A549 (cell line): ENCODE data around the gene BMPER. TPM values are rescaled to one million over a fixed set of nuclear protein-coding genes. Genes with fewer than 3 reads are reported as not detected.
A peak's percentile ranks its signal among the peaks of the same experiment; 100 is the strongest.

ENCODE experiments used
- ATAC-seq, 2 experiments: fragments of 200-7000 bp in 1 of 2; fragments of >200 bp in 1 of 2; cut with Nextera tagmentation in 1 of 2; cut with Tn5 transposase in 1 of 2; 3 replicates each; pipeline versions ENCODE4 v1.8.0 to v1.9.1; 2018 to 2020; ENCODE audit warnings: mild to moderate bottlenecking in 1 of 2, moderate library complexity in 1 of 2
- CTCF ChIA-PET: fragments of 300-600 bp; sonication (Branson Sonifier 250); formaldehyde crosslinking; extraction: SDS; loops from one replicate; lab custom pipeline; 2021; ENCODE audit warnings: antibody characterized with exemption, inconsistent platforms; lab: Yijun Ruan, JAX
- POLR2A ChIA-PET: fragments of 350-600 bp; formaldehyde crosslinking; extraction: SDS; loops from one replicate; lab custom pipeline; 2021; ENCODE audit warnings: antibody characterized with exemption, inconsistent platforms; lab: Yijun Ruan, JAX
- DNase-seq, 2 experiments: peaks; one replicate each; pipeline versions ENCODE4 v3.0.0 to v3.0.0-alpha.2; 2011 to 2016; ENCODE audit warnings: low read depth in 1 of 2, low spot score in 1 of 2
- FAIRE-seq: peaks from 2 replicates; lab custom pipeline; 2011; peaks lifted over from hg19 to GRCh38; lab: Jason Lieb, UNC
- H3K27ac ChIP-seq, 2 experiments: fragments of >200 bp; sonication (Bioruptor Twin); formaldehyde crosslinking; 3 replicates each; pipeline ENCODE4 v1.5.1; 2016 to 2017
- H3K4me1 ChIP-seq: fragments of >200 bp; sonication (Bioruptor Twin); formaldehyde crosslinking; 3 replicates; pipeline ENCODE4 v1.6.1; 2016
- H3K4me2 ChIP-seq: fragments of >200 bp; sonication (Bioruptor Twin); formaldehyde crosslinking; 3 replicates; pipeline ENCODE4 v1.6.1; 2016
- H3K4me3 ChIP-seq: fragments of >200 bp; sonication (Bioruptor Twin); formaldehyde crosslinking; 3 replicates; pipeline ENCODE4 v1.5.1; 2016
- H3K9me3 ChIP-seq: fragments of >200 bp; sonication (Bioruptor Twin); formaldehyde crosslinking; 3 replicates; pipeline ENCODE4 v1.6.1; 2016
- BHLHE40 ChIP-seq: IDR thresholded peaks from 2 replicates; pipeline ENCODE4 v1.6.1; 2012; ENCODE audit warnings: low read depth, low read length, inconsistent platforms
- CBX8 ChIP-seq: fragments of 200-600 bp; sonication (generic); IDR thresholded peaks from 2 replicates; pipeline ENCODE4 v1.6.1; 2016
- CEBPB ChIP-seq, 2 experiments: fragments of >200 bp in 1 of 2; sonication (Bioruptor Twin) in 1 of 2; formaldehyde crosslinking in 1 of 2; IDR thresholded peaks; 2 replicates each; pipeline ENCODE4 v1.6.1; 2012 to 2016
- EHF ChIP-seq: fragments of 250-450 bp; sonication (Bioruptor Pico); IDR thresholded peaks from 2 replicates; pipeline ENCODE4 v1.5.0; 2020; ENCODE audit warnings: mild to moderate bottlenecking
- EHMT2 ChIP-seq: fragments of 200-600 bp; sonication (generic); IDR thresholded peaks from 2 replicates; pipeline ENCODE4 v1.6.1; 2016; ENCODE audit warnings: antibody characterized with exemption, low read depth, mild to moderate bottlenecking, moderate library complexity
- EP300 ChIP-seq, 2 experiments: fragments of >200 bp; sonication (Bioruptor Twin); formaldehyde crosslinking; IDR thresholded peaks; 2 replicates in 1 of 2; 3 replicates in 1 of 2; pipeline ENCODE4 v1.6.1; 2016 to 2017
- ESRRA ChIP-seq: fragments of 150-350 bp; IDR thresholded peaks from 2 replicates; pipeline ENCODE4 v1.6.1; 2014; ENCODE audit warnings: mild to moderate bottlenecking, low read length, borderline replicate concordance
- FOSB ChIP-seq: fragments of 250-450 bp; sonication (Bioruptor Pico); IDR thresholded peaks from 2 replicates; pipeline ENCODE4 v1.5.0; 2020; ENCODE audit warnings: mild to moderate bottlenecking, moderate library complexity
- FOSL2 ChIP-seq, 2 experiments: fragments of 450-650 bp in 1 of 2; fragments of >200 bp in 1 of 2; sonication (Bioruptor Twin) in 1 of 2; formaldehyde crosslinking; IDR thresholded peaks; 2 replicates each; pipeline versions ENCODE4 v1.5.0 to v1.6.1; 2016 to 2020; ENCODE audit warnings: mild to moderate bottlenecking in 1 of 2, moderate library complexity in 1 of 2
- FOXS1 ChIP-seq: fragments of 250-450 bp; sonication (Bioruptor Pico); IDR thresholded peaks from 2 replicates; pipeline ENCODE4 v1.5.0; 2020; ENCODE audit warnings: mild to moderate bottlenecking, moderate library complexity
- HDAC2 ChIP-seq: fragments of 200-600 bp; sonication (generic); IDR thresholded peaks from 2 replicates; pipeline ENCODE4 v1.6.1; 2016
- HOXB13 ChIP-seq: fragments of 250-450 bp; sonication (Bioruptor Pico); IDR thresholded peaks from 2 replicates; pipeline ENCODE4 v1.5.0; 2020; ENCODE audit warnings: low read depth, mild to moderate bottlenecking, moderate library complexity
- HOXB5 ChIP-seq: fragments of 250-450 bp; sonication (Bioruptor Pico); IDR thresholded peaks from 2 replicates; pipeline ENCODE4 v1.5.0; 2020; ENCODE audit warnings: mild to moderate bottlenecking, moderate library complexity
- JUN ChIP-seq, 2 experiments: fragments of >200 bp; sonication (Bioruptor Twin); formaldehyde crosslinking; IDR thresholded peaks; 2 replicates in 1 of 2; 3 replicates in 1 of 2; pipeline ENCODE4 v1.6.1; 2016 to 2017
- KDM5A ChIP-seq: fragments of 200-600 bp; sonication (generic); IDR thresholded peaks from 2 replicates; pipeline ENCODE4 v1.6.1; 2016; ENCODE audit warnings: antibody characterized with exemption, mild to moderate bottlenecking
- MYC ChIP-seq: IDR thresholded peaks from 2 replicates; pipeline ENCODE4 v1.6.1; 2012; ENCODE audit warnings: mild to moderate bottlenecking, inconsistent platforms, low read length, improper control_type of control experiment, borderline replicate concordance
- NFE2L2 ChIP-seq: fragments of 150-350 bp; conservative IDR thresholded peaks from 2 replicates; pipeline ENCODE4 v1.6.1; 2014; ENCODE audit warnings: low read length
- NPAS2 ChIP-seq: fragments of 250-450 bp; sonication (Bioruptor Pico); IDR thresholded peaks from 2 replicates; pipeline ENCODE4 v1.8.0; 2022; ENCODE audit warnings: mild to moderate bottlenecking, moderate library complexity, borderline replicate concordance
- POLR2A ChIP-seq: IDR thresholded peaks from 2 replicates; pipeline ENCODE4 v1.6.1; 2012; ENCODE audit warnings: mild to moderate bottlenecking, low read length
- POLR2AphosphoS2 ChIP-seq: conservative IDR thresholded peaks from 2 replicates; pipeline ENCODE4 v1.6.1; 2012; ENCODE audit warnings: low read length, improper control_type of control experiment, inconsistent platforms
- RAD21 ChIP-seq, 2 experiments: fragments of >200 bp in 1 of 2; sonication (Bioruptor Twin) in 1 of 2; formaldehyde crosslinking in 1 of 2; IDR thresholded peaks in 1 of 2; conservative IDR thresholded peaks in 1 of 2; 2 replicates in 1 of 2; 3 replicates in 1 of 2; pipeline ENCODE4 v1.6.1; 2012 to 2018; ENCODE audit warnings: inconsistent platforms in 1 of 2
- RARB ChIP-seq: fragments of 250-450 bp; sonication (Bioruptor Pico); IDR thresholded peaks from 2 replicates; pipeline ENCODE4 v1.8.0; 2021; ENCODE audit warnings: mild to moderate bottlenecking, moderate library complexity
- SREBF2 ChIP-seq: fragments of 450-650 bp; IDR thresholded peaks from 2 replicates; pipeline ENCODE4 v1.6.1; 2014; ENCODE audit warnings: mild to moderate bottlenecking, moderate library complexity
- TFCP2L1 ChIP-seq: fragments of 250-450 bp; sonication (Bioruptor Pico); IDR thresholded peaks from 2 replicates; pipeline ENCODE4 v1.5.0; 2021; ENCODE audit warnings: mild to moderate bottlenecking
- TP53 ChIP-seq: fragments of 250-450 bp; sonication (Bioruptor Pico); IDR thresholded peaks from 2 replicates; pipeline ENCODE4 v1.5.0; 2021; ENCODE audit warnings: mild to moderate bottlenecking, moderate library complexity
- ZC3H11A ChIP-seq: fragments of 450-650 bp; IDR thresholded peaks from 2 replicates; pipeline ENCODE4 v1.6.1; 2014; ENCODE audit warnings: antibody characterized with exemption, mild to moderate bottlenecking
- ZSCAN20 ChIP-seq: fragments of 250-450 bp; sonication (Bioruptor Pico); IDR thresholded peaks from 2 replicates; pipeline ENCODE4 v1.8.0; 2022; ENCODE audit warnings: mild to moderate bottlenecking, moderate library complexity
- WGBS: methylation state at CpG from one replicate; pipeline ENCODE4 v1.1.6; 2017; ENCODE audit errors: missing lambda C conversion rate; 5-methylcytosine and 5-hydroxymethylcytosine counted together
- polyA plus RNA-seq, 4 experiments: library from polyadenylated mRNA; depleted of rRNA in 3 of 4; stranded (reverse); fragments of >200 nt; fragmentation: RNase III in 1 of 4; extraction: RNeasy Plus Mini Kit Qiagen cat#74134 plus additional on column Dnase treatment in 1 of 4; gene quantifications; 2 replicates in 3 of 4; 3 replicates in 1 of 4; pipeline ENCODE4 v1.2.3, GENCODE V29; 2011 to 2017
- TF ChIP-seq, protein P1 (sequence below): fragments of >200 bp; sonication (Bioruptor Twin); formaldehyde crosslinking; IDR thresholded peaks from 3 replicates; pipeline ENCODE4 v1.6.1; 2016
- TF ChIP-seq, protein P2 (sequence below): IDR thresholded peaks from 2 replicates; pipeline ENCODE4 v1.6.1; 2012
- TF ChIP-seq, protein P3 (sequence below): fragments of 200-600 bp; sonication (generic); IDR thresholded peaks from 2 replicates; pipeline ENCODE4 v1.6.1; 2016; ENCODE audit warnings: antibody characterized with exemption, mild to moderate bottlenecking, moderate library complexity
- TF ChIP-seq, protein P4 (sequence below): fragments of 250-450 bp; sonication (Bioruptor Pico); IDR thresholded peaks from 2 replicates; pipeline ENCODE4 v1.5.0; 2020; ENCODE audit warnings: low read depth, mild to moderate bottlenecking, moderate library complexity
- TF ChIP-seq, protein P5 (sequence below): fragments of >200 bp; sonication (Bioruptor Twin); formaldehyde crosslinking; IDR thresholded peaks from 3 replicates; pipeline ENCODE4 v1.5.1; 2016
- TF ChIP-seq, protein P6 (sequence below): fragments of 450-650 bp; IDR thresholded peaks from 2 replicates; pipeline ENCODE4 v1.6.1; 2014; ENCODE audit warnings: antibody characterized with exemption

Gene BMPER
- polyA plus RNA-seq, 2 of the 4 experiments (the other 2 are of a cell fraction) = 5.0 to 5.8 TPM

DNA sequence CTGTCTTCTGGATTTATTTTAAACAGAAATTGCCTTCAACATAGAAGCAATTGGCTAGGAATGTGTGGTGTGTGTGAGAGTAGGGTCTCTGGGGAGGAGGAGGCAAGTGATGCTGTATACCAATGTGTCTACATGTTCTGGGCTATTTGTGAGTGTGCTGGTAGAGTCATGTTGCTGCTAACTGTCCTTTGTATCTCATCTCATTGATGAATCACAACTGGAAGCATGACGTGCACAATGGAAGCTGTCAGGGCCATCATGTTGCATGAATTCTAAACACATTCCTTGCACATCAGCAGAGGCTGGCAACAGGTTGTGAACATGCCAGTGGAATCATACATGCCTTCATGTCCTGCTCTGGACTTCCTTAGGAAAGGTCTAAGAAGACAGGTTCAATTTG is 199.7 kb downstream of the BMPER start:
- FAIRE-seq = no peak

DNA sequence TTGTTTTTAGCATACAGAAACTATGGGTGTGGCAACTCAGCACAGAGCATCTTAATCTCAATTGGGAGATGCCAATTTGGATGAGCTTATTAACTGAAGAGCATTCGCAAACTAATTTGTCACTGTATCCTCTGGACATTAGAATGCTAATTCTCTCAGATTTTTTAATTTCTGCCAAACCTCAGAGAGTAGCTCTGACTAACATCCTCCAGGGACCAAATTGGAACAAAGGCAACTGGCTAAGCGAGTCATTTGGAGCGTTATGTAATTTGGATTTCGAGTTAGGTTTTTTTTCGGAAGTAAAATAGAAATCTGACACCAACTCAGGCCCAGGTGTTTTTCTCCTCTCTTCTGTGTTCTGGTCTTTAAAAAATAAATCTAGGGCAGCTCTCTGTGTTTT is 201.9 kb downstream of the BMPER start:
- 81% methylated on average over 5 of the region's 5 CpGs for whole genome bisulfite sequencing
- Histone ChIP-seq H3K4me1 (no peaks in the 10 kb centered on the region), H3K27ac (0 out of 6 replicates have a peak overlapping the region, but pooled peaks of 1 of the 2 experiments have one; percentile 37), H3K9me3 (no peaks in the 10 kb centered on the region), H3K4me3 (no peak overlapping the region), H3K4me2 (no peak overlapping the region)
- no peak for FAIRE-seq
- ChIA-PET POLR2A (no interaction called here), CTCF (interaction anchor here (0.8 to 1.4 kb wide), 3 partner anchors 16 to 26 kb away, joined by 3 read pairs; no protein-coding TSS in a partner anchor)
- TF ChIP-seq ESRRA (no peak), HDAC2 (no peak), TP53 (CRISPR knock-in tag) (no peak), RARB (CRISPR knock-in tag) (no peak), EP300 (IDR thresholded peaks at IDR 0.05) (no peak), HOXB13 (CRISPR knock-in tag) (no peak), BHLHE40 (no peak), CEBPB (IDR thresholded peaks at IDR 0.05) (no peak), FOXS1 (CRISPR knock-in tag) (no peak), ZSCAN20 (CRISPR knock-in tag) (no peak), NPAS2 (CRISPR knock-in tag) (no peak), TFCP2L1 (CRISPR knock-in tag) (no peak), NFE2L2 (no peak), FOSB (CRISPR knock-in tag) (no peak), KDM5A (no peak), POLR2AphosphoS2 (no peak)
- TF ChIP-seq, protein P1, sequence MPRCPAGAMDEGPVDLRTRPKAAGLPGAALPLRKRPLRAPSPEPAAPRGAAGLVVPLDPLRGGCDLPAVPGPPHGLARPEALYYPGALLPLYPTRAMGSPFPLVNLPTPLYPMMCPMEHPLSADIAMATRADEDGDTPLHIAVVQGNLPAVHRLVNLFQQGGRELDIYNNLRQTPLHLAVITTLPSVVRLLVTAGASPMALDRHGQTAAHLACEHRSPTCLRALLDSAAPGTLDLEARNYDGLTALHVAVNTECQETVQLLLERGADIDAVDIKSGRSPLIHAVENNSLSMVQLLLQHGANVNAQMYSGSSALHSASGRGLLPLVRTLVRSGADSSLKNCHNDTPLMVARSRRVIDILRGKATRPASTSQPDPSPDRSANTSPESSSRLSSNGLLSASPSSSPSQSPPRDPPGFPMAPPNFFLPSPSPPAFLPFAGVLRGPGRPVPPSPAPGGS = no peak
- no peak for DNase-seq
- ATAC-seq = no peak

More for the DNA sequence above, 199.7 kb downstream of the BMPER start:
- Histone ChIP-seq H3K27ac (0 out of 6 replicates have a peak overlapping the region, but pooled peaks of 1 of the 2 experiments have one; percentile 14), H3K9me3 (no peaks in the 10 kb centered on the region), H3K4me2 (no peak overlapping the region), H3K4me1 (no peaks in the 10 kb centered on the region), H3K4me3 (no peak overlapping the region)
- no peak for ATAC-seq
- WGBS = 100% methylated on average over 1 of the region's 1 CpG
- DNase-seq = no peak
- ChIA-PET POLR2A (no interaction called here), CTCF (no interaction called here)
- TF ChIP-seq MYC (no peak), HOXB5 (CRISPR knock-in tag) (no peak), NPAS2 (CRISPR knock-in tag) (no peak), EHF (CRISPR knock-in tag) (no peak), POLR2A (no peak), CBX8 (no peak), BHLHE40 (no peak), EHMT2 (no peak), JUN (IDR thresholded peaks at IDR 0.05) (no peak), SREBF2 (no peak), FOSL2 (IDR thresholded peaks at IDR 0.05) (no peak), FOSL2 (CRISPR knock-in tag; IDR thresholded peaks at IDR 0.05) (no peak), RAD21 (conservative IDR thresholded peaks at IDR 0.05 in 1 of 2, IDR thresholded peaks at IDR 0.05 in 1 of 2) (no peak), ZC3H11A (no peak), HOXB13 (CRISPR knock-in tag) (no peak), TP53 (CRISPR knock-in tag) (no peak)
- TF ChIP-seq, protein P2, sequence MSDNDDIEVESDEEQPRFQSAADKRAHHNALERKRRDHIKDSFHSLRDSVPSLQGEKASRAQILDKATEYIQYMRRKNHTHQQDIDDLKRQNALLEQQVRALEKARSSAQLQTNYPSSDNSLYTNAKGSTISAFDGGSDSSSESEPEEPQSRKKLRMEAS = no peak
- TF ChIP-seq, protein P3, sequence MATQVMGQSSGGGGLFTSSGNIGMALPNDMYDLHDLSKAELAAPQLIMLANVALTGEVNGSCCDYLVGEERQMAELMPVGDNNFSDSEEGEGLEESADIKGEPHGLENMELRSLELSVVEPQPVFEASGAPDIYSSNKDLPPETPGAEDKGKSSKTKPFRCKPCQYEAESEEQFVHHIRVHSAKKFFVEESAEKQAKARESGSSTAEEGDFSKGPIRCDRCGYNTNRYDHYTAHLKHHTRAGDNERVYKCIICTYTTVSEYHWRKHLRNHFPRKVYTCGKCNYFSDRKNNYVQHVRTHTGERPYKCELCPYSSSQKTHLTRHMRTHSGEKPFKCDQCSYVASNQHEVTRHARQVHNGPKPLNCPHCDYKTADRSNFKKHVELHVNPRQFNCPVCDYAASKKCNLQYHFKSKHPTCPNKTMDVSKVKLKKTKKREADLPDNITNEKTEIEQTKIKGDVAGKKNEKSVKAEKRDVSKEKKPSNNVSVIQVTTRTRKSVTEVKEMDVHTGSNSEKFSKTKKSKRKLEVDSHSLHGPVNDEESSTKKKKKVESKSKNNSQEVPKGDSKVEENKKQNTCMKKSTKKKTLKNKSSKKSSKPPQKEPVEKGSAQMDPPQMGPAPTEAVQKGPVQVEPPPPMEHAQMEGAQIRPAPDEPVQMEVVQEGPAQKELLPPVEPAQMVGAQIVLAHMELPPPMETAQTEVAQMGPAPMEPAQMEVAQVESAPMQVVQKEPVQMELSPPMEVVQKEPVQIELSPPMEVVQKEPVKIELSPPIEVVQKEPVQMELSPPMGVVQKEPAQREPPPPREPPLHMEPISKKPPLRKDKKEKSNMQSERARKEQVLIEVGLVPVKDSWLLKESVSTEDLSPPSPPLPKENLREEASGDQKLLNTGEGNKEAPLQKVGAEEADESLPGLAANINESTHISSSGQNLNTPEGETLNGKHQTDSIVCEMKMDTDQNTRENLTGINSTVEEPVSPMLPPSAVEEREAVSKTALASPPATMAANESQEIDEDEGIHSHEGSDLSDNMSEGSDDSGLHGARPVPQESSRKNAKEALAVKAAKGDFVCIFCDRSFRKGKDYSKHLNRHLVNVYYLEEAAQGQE = no peak
- TF ChIP-seq, protein P4, sequence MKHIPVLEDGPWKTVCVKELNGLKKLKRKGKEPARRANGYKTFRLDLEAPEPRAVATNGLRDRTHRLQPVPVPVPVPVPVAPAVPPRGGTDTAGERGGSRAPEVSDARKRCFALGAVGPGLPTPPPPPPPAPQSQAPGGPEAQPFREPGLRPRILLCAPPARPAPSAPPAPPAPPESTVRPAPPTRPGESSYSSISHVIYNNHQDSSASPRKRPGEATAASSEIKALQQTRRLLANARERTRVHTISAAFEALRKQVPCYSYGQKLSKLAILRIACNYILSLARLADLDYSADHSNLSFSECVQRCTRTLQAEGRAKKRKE (CRISPR knock-in tag) = no peak
- TF ChIP-seq, protein P5, sequence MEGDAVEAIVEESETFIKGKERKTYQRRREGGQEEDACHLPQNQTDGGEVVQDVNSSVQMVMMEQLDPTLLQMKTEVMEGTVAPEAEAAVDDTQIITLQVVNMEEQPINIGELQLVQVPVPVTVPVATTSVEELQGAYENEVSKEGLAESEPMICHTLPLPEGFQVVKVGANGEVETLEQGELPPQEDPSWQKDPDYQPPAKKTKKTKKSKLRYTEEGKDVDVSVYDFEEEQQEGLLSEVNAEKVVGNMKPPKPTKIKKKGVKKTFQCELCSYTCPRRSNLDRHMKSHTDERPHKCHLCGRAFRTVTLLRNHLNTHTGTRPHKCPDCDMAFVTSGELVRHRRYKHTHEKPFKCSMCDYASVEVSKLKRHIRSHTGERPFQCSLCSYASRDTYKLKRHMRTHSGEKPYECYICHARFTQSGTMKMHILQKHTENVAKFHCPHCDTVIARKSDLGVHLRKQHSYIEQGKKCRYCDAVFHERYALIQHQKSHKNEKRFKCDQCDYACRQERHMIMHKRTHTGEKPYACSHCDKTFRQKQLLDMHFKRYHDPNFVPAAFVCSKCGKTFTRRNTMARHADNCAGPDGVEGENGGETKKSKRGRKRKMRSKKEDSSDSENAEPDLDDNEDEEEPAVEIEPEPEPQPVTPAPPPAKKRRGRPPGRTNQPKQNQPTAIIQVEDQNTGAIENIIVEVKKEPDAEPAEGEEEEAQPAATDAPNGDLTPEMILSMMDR = no peak
- TF ChIP-seq, protein P6, sequence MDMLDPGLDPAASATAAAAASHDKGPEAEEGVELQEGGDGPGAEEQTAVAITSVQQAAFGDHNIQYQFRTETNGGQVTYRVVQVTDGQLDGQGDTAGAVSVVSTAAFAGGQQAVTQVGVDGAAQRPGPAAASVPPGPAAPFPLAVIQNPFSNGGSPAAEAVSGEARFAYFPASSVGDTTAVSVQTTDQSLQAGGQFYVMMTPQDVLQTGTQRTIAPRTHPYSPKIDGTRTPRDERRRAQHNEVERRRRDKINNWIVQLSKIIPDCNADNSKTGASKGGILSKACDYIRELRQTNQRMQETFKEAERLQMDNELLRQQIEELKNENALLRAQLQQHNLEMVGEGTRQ = no peak
